Neuron (in vitro differentiated cells): Measurements from ENCODE around the gene ADAMTS18.
"Not testable (repeated sequence)": the region's sequence is repeated elsewhere in the genome, so short reads cannot be mapped to it uniquely, and the experiment has no call there.

Experiments
- H2AFZ ChIP-seq: one replicate; pipeline ENCODE4 v1.6.1; 2013; ENCODE audit warnings: low read depth, mild to moderate bottlenecking, inconsistent platforms, low read length, moderate library complexity
- H3K27me3 ChIP-seq: one replicate; pipeline ENCODE4 v1.6.1; 2013; ENCODE audit warnings: low read length; ENCODE audit not compliant: insufficient read depth
- H3K36me3 ChIP-seq: one replicate; pipeline ENCODE4 v1.6.1; 2013; ENCODE audit warnings: low read length; ENCODE audit not compliant: insufficient read depth
- H3K4me1 ChIP-seq: one replicate; pipeline ENCODE4 v1.6.1; 2013; ENCODE audit warnings: low read length; ENCODE audit not compliant: insufficient read depth
- H3K4me3 ChIP-seq: 2 replicates; pipeline ENCODE4 v1.5.1; 2013; ENCODE audit warnings: mild to moderate bottlenecking, low read length, moderate library complexity
- H3K9me3 ChIP-seq: one replicate; pipeline ENCODE4 v1.6.1; 2013; ENCODE audit warnings: low read length

ADAMTS18 gene

GRCh38 chr16:77276661-77277060 is 158.2 kb downstream of the ADAMTS18 start:
- Histone ChIP-seq H2AFZ (no peak overlapping the region), H3K36me3 (no peaks in the 10 kb centered on the region), H3K27me3 (no peaks in the 10 kb centered on the region), H3K9me3 (no peaks in the 10 kb centered on the region), H3K4me1 (no peaks in the 10 kb centered on the region), H3K4me3 (no peak overlapping the region)

GRCh38 chr16:77275303-77275702 is 159.5 kb downstream of the ADAMTS18 start:
- not testable (repeated sequence) for H3K4me1 ChIP-seq, H3K36me3 ChIP-seq, H3K27me3 ChIP-seq, H3K4me3 ChIP-seq, H3K9me3 ChIP-seq, H2AFZ ChIP-seq

DNA sequence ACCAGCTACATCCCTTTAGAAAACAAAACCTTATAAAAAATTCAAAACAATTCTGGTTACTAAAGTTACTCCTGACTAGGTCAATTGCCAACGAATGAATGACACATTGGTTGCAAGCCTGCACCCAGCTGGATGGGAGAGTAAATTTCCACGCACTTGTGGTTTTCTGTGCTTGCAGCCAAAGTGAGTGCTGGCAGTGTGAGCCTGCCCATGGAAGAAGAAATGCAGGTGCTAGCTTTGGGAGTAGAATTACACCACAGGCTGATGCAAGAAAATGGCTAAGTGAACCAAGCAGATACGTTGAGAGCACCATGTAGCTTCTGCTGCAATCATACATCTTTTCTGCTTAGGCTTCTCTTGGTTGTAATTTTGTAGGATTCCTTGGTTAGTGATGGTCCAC is 161.0 kb downstream of the ADAMTS18 start:
- Histone ChIP-seq H3K4me3 (no peak overlapping the region), H3K36me3 (no peaks in the 10 kb centered on the region), H2AFZ (no peak overlapping the region), H3K9me3 (no peaks in the 10 kb centered on the region), H3K27me3 (no peaks in the 10 kb centered on the region), H3K4me1 (no peaks in the 10 kb centered on the region)

DNA sequence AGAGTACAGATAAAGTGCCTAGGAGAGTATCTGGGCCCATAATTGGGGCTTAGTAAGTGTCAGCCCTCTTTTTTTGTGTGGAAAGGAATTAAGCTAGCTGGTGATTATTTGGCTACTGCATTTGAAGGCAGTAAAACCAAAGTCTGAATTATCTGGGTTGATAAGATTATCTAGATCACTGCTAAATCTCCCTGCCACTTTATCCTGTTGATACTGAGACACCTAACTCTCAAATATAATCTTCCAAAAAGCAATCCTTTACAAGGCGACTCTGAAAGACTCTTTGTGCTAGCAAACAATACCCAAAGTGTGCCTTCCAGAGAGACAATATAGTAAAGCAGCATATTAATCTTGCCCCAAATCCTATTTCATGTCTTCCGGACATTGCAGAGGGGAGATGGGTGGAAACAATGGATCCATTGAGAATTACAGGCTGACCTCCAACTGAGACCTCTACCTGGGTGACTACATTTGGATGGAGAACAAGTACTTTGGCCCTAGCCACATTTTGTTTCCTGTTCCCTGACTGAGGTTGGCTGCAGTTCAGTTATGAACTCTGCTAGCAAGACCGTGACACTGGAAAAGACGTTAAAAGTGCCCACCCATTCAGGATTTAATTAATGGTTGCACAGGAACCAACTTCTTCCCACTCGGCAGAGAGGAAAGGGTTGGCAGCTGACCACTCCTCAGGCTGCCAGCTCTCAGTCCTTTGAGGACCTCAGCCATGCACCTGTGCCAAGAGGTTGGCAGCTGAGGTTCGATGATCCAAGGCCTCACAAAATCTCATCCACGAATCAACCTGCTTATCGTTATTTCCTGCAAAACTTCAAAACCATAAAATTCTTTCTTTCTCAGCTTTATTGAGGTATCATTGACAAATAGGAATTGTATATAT is 163.1 kb downstream of the ADAMTS18 start:
- Histone ChIP-seq H3K9me3 (no peaks in the 10 kb centered on the region), H3K4me3 (no peak overlapping the region), H2AFZ (no peak overlapping the region), H3K36me3 (no peaks in the 10 kb centered on the region), H3K27me3 (no peaks in the 10 kb centered on the region), H3K4me1 (no peaks in the 10 kb centered on the region)

GRCh38 chr16:77266185-77266584 is 168.6 kb downstream of the ADAMTS18 start:
- not testable (repeated sequence) for H2AFZ ChIP-seq, H3K4me3 ChIP-seq, H3K9me3 ChIP-seq, H3K4me1 ChIP-seq, H3K36me3 ChIP-seq, H3K27me3 ChIP-seq

- H2AFZ ChIP-seq = no peak overlapping the region
- H3K9me3 ChIP-seq = no peaks in the 10 kb centered on the region
- no peaks in the 10 kb centered on the region for H3K4me1 ChIP-seq
- no peak overlapping the region for H3K4me3 ChIP-seq
- no peaks in the 10 kb centered on the region for H3K27me3 ChIP-seq
- H3K36me3 ChIP-seq = no peaks in the 10 kb centered on the region
These were observed 171.9 kb downstream of the ADAMTS18 start for GRCh38 chr16:77262971-77263370.

DNA sequence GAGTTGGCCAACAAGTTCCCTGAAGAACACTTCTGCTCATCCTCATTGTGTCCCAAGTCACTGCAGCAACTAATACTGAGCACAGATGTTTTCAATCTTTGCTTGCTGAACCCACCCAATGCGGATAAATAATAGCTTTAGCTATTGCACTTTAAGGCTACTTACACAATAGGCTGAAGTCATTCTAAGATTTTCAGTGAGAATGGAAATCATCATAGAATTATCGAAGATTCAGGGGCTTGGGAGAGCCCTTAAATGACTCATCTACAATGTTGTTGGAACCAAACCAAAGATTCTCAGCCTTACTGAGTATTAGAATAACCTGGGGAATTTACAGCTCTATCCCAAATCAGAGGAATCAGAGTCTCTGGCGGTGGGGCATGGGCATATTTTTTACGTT is 184.4 kb downstream of the ADAMTS18 start:
- no peaks in the 10 kb centered on the region for H3K9me3 ChIP-seq
- H3K36me3 ChIP-seq = no peaks in the 10 kb centered on the region
- H3K27me3 ChIP-seq = no peaks in the 10 kb centered on the region
- no peak overlapping the region for H3K4me3 ChIP-seq
- H3K4me1 ChIP-seq = no peaks in the 10 kb centered on the region
- H2AFZ ChIP-seq = no peak overlapping the region

DNA sequence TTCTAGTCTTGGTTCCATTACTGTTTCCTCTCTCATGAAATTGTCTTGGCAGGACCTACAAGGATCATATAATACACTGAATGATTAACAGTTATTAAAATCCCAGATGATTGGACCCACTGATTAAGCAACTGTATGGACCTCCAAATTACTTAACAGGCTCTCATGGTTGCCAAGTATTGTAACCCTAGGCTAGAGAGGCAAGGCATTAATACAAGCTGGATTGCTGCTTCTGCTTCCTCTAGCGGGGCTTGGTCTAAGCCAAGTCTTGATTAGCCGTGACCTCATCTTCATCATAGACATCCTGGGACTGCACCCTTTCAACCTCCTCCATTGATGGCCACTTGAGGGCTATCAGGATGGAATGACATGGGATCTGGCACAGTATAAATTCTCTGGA is 188.7 kb downstream of the ADAMTS18 start:
- Histone ChIP-seq H3K36me3 (no peaks in the 10 kb centered on the region), H3K4me3 (no peak overlapping the region), H3K27me3 (no peaks in the 10 kb centered on the region), H3K9me3 (no peaks in the 10 kb centered on the region), H3K4me1 (no peaks in the 10 kb centered on the region), H2AFZ (no peak overlapping the region)

GRCh38 chr16:77242471-77242870 is 192.4 kb downstream of the ADAMTS18 start:
- not testable (repeated sequence) for H3K9me3 ChIP-seq, H3K27me3 ChIP-seq, H3K4me3 ChIP-seq, H2AFZ ChIP-seq, H3K4me1 ChIP-seq, H3K36me3 ChIP-seq

GRCh38 chr16:77238593-77238992 is 196.2 kb downstream of the ADAMTS18 start:
- H3K36me3 ChIP-seq = no peaks in the 10 kb centered on the region
- no peak overlapping the region for H2AFZ ChIP-seq
- H3K4me1 ChIP-seq = no peaks in the 10 kb centered on the region
- no peak overlapping the region for H3K4me3 ChIP-seq
- peaks cover 8% of the 10 kb centered on the region for H3K27me3 ChIP-seq
- no peaks in the 10 kb centered on the region for H3K9me3 ChIP-seq

DNA sequence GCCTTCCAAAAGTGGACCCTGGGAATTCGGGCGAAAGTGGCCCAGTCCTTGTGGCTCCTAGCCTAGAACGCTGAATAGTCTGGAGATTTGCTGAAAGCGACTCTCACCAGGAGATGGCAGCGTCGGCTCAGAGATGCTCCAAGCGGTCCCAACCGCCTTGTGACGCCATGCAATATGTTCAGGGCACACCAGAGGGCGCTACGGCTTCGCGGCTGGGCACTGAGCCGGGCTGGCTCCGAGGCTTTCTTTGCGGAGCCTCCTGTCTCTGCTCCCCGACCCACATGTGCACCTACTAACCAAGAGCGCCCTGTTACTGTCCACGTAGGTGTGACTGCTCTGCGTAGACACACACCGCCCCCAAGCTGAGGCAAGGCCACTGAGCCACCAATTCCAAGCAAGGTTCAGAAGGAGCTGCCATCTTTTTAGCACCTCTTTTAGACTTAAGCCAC is 198.7 kb downstream of the ADAMTS18 start:
- H3K4me1 ChIP-seq = no peaks in the 10 kb centered on the region
- H3K36me3 ChIP-seq = no peaks in the 10 kb centered on the region
- H2AFZ ChIP-seq = no peak overlapping the region
- H3K4me3 ChIP-seq = no peak overlapping the region
- H3K9me3 ChIP-seq = no peaks in the 10 kb centered on the region
- peaks cover 8% of the 10 kb centered on the region for H3K27me3 ChIP-seq

DNA sequence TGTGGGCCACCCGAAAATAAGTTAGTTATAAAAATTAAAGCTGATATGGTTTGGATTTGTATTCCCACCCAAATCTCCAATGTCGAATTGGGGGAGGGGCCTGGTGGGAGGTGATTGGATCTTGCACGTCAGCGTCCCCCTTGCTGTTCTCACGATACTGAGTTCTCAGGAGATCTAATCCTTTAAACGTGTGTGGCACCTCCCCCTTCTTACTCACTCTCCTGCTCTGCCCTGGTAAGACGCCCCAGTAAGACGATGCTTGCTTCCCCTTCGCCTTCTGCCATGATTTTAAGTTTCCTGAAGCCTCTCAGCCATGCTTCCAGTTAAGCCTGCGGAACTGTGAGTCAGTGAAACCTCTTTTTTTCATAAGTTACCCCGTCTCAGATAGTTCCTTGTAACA is 200.2 kb downstream of the ADAMTS18 start:
- Histone ChIP-seq H3K36me3 (no peaks in the 10 kb centered on the region), H3K9me3 (no peaks in the 10 kb centered on the region), H3K4me3 (no peak overlapping the region)

GRCh38 chr16:77233799-77234519 is 200.9 kb downstream of the ADAMTS18 start:
- Histone ChIP-seq H2AFZ (no peak overlapping the region), H3K9me3 (no peaks in the 10 kb centered on the region), H3K4me3 (no peak overlapping the region), H3K36me3 (no peaks in the 10 kb centered on the region), H3K4me1 (no peaks in the 10 kb centered on the region), H3K27me3 (peaks cover 8% of the 10 kb centered on the region)

More for the DNA sequence above, 200.2 kb downstream of the ADAMTS18 start:
- Histone ChIP-seq H2AFZ (no peak overlapping the region), H3K4me1 (no peaks in the 10 kb centered on the region), H3K27me3 (peaks cover 8% of the 10 kb centered on the region)
